GM12878 (cell line): ENCODE measurements around the gene EPB41L2.

Source experiments
- GABPA ChIP-seq: IDR thresholded peaks from 2 replicates; pipeline ENCODE4 v1.6.1; 2014; ENCODE audit warnings: antibody characterized with exemption, low read depth, mild to moderate bottlenecking, inconsistent platforms
- PAX8 ChIP-seq: fragments of 450-650 bp; IDR thresholded peaks from 2 replicates; pipeline ENCODE4 v1.6.1; 2017; ENCODE audit warnings: mild to moderate bottlenecking, moderate library complexity
- POLR2A ChIP-seq: IDR thresholded peaks from 2 replicates; pipeline ENCODE4 v1.6.1; 2011; ENCODE audit warnings: low read depth, mild to moderate bottlenecking, low read length
- TF ChIP-seq, protein P1 (sequence below): fragments of 450-650 bp; IDR thresholded peaks from 2 replicates; pipeline ENCODE4 v1.6.1; 2018; ENCODE audit warnings: mild to moderate bottlenecking, low read depth, moderate library complexity; ENCODE audit not compliant: partially characterized antibody
- TF ChIP-seq, protein P2 (sequence below), 3 experiments: IDR thresholded peaks in 2 of 3; conservative IDR thresholded peaks in 1 of 3; 2 replicates each; pipeline ENCODE4 v1.5.1; 2011; ENCODE audit warnings: low read depth in 3 of 3, low read length in 3 of 3, mild to moderate bottlenecking in 3 of 3, control low read depth in 2 of 3, moderate library complexity in 2 of 3, inconsistent platforms in 1 of 3, mixed read lengths in 1 of 3; ENCODE audit not compliant: control insufficient read depth in 2 of 3, insufficient read depth in 1 of 3; ENCODE audit errors: extremely low read depth in 1 of 3

DNA sequence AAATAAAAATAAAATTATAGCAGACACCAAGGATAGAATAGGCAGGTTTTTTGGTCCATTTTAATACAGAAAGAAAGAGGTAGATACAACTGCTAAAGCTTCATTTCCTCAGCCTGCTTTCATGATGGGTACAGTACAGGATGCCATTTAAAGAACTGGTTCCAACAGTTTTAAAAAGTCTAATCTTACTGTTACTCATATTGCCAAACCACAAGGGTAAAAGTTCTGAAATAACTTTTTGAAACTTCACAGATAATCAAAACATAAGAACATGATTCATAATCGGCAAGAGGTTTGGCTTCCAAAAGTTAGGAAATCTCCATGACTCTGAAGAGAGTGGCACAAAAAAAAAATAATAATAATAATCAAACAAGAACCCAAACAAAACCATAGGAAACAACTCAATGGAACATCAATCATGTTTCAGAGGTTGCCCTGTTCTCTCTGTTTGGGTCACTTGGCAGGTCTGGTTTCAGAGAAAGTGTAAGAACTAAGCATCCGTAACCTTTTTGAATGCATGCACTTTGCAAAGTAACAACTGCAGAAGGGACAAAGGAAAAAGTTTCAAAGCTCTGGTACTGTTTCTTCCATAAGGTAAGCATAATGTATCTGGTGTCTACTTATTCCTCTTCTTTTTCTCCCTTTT is 156.2 kb downstream of the EPB41L2 start:
- TF ChIP-seq, protein P1, sequence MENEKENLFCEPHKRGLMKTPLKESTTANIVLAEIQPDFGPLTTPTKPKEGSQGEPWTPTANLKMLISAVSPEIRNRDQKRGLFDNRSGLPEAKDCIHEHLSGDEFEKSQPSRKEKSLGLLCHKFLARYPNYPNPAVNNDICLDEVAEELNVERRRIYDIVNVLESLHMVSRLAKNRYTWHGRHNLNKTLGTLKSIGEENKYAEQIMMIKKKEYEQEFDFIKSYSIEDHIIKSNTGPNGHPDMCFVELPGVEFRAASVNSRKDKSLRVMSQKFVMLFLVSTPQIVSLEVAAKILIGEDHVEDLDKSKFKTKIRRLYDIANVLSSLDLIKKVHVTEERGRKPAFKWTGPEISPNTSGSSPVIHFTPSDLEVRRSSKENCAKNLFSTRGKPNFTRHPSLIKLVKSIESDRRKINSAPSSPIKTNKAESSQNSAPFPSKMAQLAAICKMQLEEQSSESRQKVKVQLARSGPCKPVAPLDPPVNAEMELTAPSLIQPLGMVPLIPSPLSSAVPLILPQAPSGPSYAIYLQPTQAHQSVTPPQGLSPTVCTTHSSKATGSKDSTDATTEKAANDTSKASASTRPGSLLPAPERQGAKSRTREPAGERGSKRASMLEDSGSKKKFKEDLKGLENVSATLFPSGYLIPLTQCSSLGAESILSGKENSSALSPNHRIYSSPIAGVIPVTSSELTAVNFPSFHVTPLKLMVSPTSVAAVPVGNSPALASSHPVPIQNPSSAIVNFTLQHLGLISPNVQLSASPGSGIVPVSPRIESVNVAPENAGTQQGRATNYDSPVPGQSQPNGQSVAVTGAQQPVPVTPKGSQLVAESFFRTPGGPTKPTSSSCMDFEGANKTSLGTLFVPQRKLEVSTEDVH: no peak
- TF ChIP-seq GABPA (no peak), PAX8 (no peak), POLR2A (no peak)
- TF ChIP-seq, protein P2, sequence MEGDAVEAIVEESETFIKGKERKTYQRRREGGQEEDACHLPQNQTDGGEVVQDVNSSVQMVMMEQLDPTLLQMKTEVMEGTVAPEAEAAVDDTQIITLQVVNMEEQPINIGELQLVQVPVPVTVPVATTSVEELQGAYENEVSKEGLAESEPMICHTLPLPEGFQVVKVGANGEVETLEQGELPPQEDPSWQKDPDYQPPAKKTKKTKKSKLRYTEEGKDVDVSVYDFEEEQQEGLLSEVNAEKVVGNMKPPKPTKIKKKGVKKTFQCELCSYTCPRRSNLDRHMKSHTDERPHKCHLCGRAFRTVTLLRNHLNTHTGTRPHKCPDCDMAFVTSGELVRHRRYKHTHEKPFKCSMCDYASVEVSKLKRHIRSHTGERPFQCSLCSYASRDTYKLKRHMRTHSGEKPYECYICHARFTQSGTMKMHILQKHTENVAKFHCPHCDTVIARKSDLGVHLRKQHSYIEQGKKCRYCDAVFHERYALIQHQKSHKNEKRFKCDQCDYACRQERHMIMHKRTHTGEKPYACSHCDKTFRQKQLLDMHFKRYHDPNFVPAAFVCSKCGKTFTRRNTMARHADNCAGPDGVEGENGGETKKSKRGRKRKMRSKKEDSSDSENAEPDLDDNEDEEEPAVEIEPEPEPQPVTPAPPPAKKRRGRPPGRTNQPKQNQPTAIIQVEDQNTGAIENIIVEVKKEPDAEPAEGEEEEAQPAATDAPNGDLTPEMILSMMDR (IDR thresholded peaks at IDR 0.05 in 2 of 3, conservative IDR thresholded peaks at IDR 0.05 in 1 of 3; ENCODE audit: control insufficient read depth in 2 of 3, extremely low read depth in 1 of 3, insufficient read depth in 1 of 3, low read depth in 3 of 3, low read length in 3 of 3): no peak
